HepG2 (cell line): ENCODE data around the gene HIF1AN. TPM values are rescaled to one million over a fixed set of nuclear protein-coding genes. Genes with fewer than 3 reads are reported as not detected.

Experiments
- ATAC-seq: fragments of 200-7000 bp; cut with Tn5 transposase; 3 replicates; pipeline ENCODE4 v1.9.1; 2020; ENCODE audit warnings: mild to moderate bottlenecking, moderate library complexity
- BruUV-seq: library from RNA; stranded (reverse); fragments of 400-500 nt; replicated peaks from 2 replicates; lab custom pipeline; 2021; lab: Mats Ljungman, UMichigan
- CTCF ChIA-PET: fragments of 300-600 bp; formaldehyde crosslinking; extraction: SDS; loops from one replicate; lab custom pipeline; 2021; ENCODE audit warnings: low total read pairs, inconsistent platforms, low intra/inter-chr PET ratio; lab: Yijun Ruan, JAX
- POLR2A ChIA-PET: fragments of 350-600 bp; sonication (Branson Sonifier 250); formaldehyde crosslinking; loops from one replicate; lab custom pipeline; 2020; ENCODE audit warnings: antibody characterized with exemption, inconsistent platforms; lab: Yijun Ruan, JAX
- DNase-seq: peaks from one replicate; pipeline ENCODE4 v3.0.0-alpha.2; 2015; ENCODE audit warnings: low spot score
- FAIRE-seq: peaks from 3 replicates; lab custom pipeline; 2011; peaks lifted over from hg19 to GRCh38; lab: Jason Lieb, UNC
- H2AFZ ChIP-seq: one replicate; pipeline ENCODE4 v1.6.1; 2011; ENCODE audit warnings: low read length, inconsistent platforms
- H3K27ac ChIP-seq: fragments of 300-600 bp; 3 replicates; pipeline ENCODE4 v1.8.0; 2011; ENCODE audit warnings: mixed run types, mild to moderate bottlenecking, mixed read lengths, low read length, inconsistent platforms; ENCODE audit not compliant: insufficient read depth; ENCODE audit errors: extremely low read length
- H3K27me3 ChIP-seq, 2 experiments: fragments of 200-600 bp in 1 of 2; 2 replicates in 1 of 2; 3 replicates in 1 of 2; pipeline versions ENCODE4 v1.6.0 to v1.8.0; 2011; ENCODE audit warnings: low read length in 2 of 2, mild to moderate bottlenecking in 2 of 2, moderate library complexity in 2 of 2, inconsistent platforms in 1 of 2; ENCODE audit not compliant: insufficient read depth in 2 of 2, control insufficient read depth in 1 of 2
- H3K36me3 ChIP-seq, 2 experiments: fragments of 200-600 bp in 1 of 2; replicated peaks in 1 of 2; 2 replicates in 1 of 2; 3 replicates in 1 of 2; pipeline versions ENCODE4 v1.5.1 to v1.8.0; 2011; ENCODE audit warnings: low read length in 2 of 2, inconsistent platforms in 1 of 2; ENCODE audit not compliant: insufficient read depth in 2 of 2, control insufficient read depth in 1 of 2
- H3K4me1 ChIP-seq: 2 replicates; pipeline ENCODE4 v1.5.1; 2012; ENCODE audit warnings: low read length, inconsistent platforms; ENCODE audit not compliant: insufficient read depth
- H3K4me2 ChIP-seq: 2 replicates; pipeline ENCODE4 v1.6.0; 2011; ENCODE audit warnings: low read depth, low read length, inconsistent platforms
- H3K4me3 ChIP-seq, 3 experiments: fragments of 200-600 bp in 1 of 3; sonication (generic), shearing (Covaris generic) in 1 of 3; replicated peaks in 1 of 3; 2 replicates each; pipeline ENCODE4 v1.5.1; 2011 to 2016; ENCODE audit warnings: low read length in 3 of 3, inconsistent platforms in 2 of 3, low read depth in 2 of 3, mild to moderate bottlenecking in 2 of 3, control low read depth in 1 of 3, mixed read lengths in 1 of 3; ENCODE audit not compliant: insufficient read depth in 1 of 3
- H3K79me2 ChIP-seq: one replicate; pipeline ENCODE4 v1.6.1; 2011; ENCODE audit warnings: low read length, inconsistent platforms; ENCODE audit not compliant: insufficient read depth
- H3K9ac ChIP-seq: 2 replicates; pipeline ENCODE4 v1.6.0; 2011; ENCODE audit warnings: mild to moderate bottlenecking, low read depth, low read length, inconsistent platforms; ENCODE audit not compliant: insufficient read depth
- H3K9me3 ChIP-seq: 2 replicates; pipeline ENCODE4 v1.5.1; 2012; ENCODE audit warnings: mild to moderate bottlenecking, low read length
- H4K20me1 ChIP-seq: 2 replicates; pipeline ENCODE4 v1.6.0; 2011; ENCODE audit warnings: inconsistent platforms, mild to moderate bottlenecking, low read length, moderate library complexity; ENCODE audit not compliant: insufficient read depth
- BHLHE40 ChIP-seq: IDR thresholded peaks from 2 replicates; pipeline ENCODE4 v1.6.1; 2011; ENCODE audit warnings: low read length, improper control_type of control experiment
- DMTF1 ChIP-seq: sonication (generic); formaldehyde crosslinking; IDR thresholded peaks from 2 replicates; pipeline ENCODE4 v1.4.0; 2020; ENCODE audit warnings: mild to moderate bottlenecking, missing genetic modification reagents
- NCOA5 ChIP-seq: sonication (generic); formaldehyde crosslinking; IDR thresholded peaks from 2 replicates; pipeline ENCODE4 v1.4.0; 2020; ENCODE audit warnings: missing genetic modification reagents
- WGBS: methylation state at CpG from one replicate; pipeline ENCODE4 v1.1.6; 2017; ENCODE audit warnings: low lambda C conversion rate; 5-methylcytosine and 5-hydroxymethylcytosine counted together
- in situ Hi-C: cut with HindIII; loops from 2 replicates; pipeline ENCODE4 v1.10.0; 2017; ENCODE audit warnings: low pct_unique_long_range_greater_than_20kb; ENCODE audit not compliant: extremely low pct_ligation_motif_present
- intact Hi-C: fragments of 100-400 bp; cut with micrococcal nuclease; formaldehyde crosslinking; loops from one replicate; pipeline ENCODE4 v1.10.0; 2022; ENCODE audit not compliant: unreplicated experiment
- polyA plus RNA-seq, 8 experiments: library from polyadenylated mRNA; depleted of rRNA in 3 of 8; stranded (reverse) in 7 of 8; unstranded in 1 of 8; fragments of >200 nt; fragmentation: Illumina TruSeq in 4 of 8; extraction: Trizol in 4 of 8; gene quantifications; 2 replicates each; pipeline versions ENCODE4 v1.2.1 to v1.2.3, GENCODE V29; 2011 to 2016; ENCODE audit warnings: low read depth in 4 of 8, missing spikeins in 1 of 8, mixed read lengths in 1 of 8; ENCODE audit not compliant: insufficient read depth in 1 of 8
- total RNA-seq, 5 experiments: library from RNA; depleted of rRNA; stranded (reverse); fragments of >200 nt; fragmentation: Illumina TruSeq; extraction: Trizol; gene quantifications; 2 replicates each; pipeline ENCODE4 v1.2.3, GENCODE V29; 2016; ENCODE audit warnings: low read depth in 1 of 5
- TF ChIP-seq, protein P1 (sequence below): sonication (generic); formaldehyde crosslinking; IDR thresholded peaks from 2 replicates; pipeline ENCODE4 v1.8.0; 2022; ENCODE audit warnings: mild to moderate bottlenecking, missing genetic modification reagents, borderline replicate concordance

HIF1AN gene
- total and polyA plus RNA-seq, 2 of the 13 experiments (the other 11 are each of a cell fraction or from before 2014, with no cell fraction given) = 8.6 to 10.7 TPM

- TF ChIP-seq, protein P1, sequence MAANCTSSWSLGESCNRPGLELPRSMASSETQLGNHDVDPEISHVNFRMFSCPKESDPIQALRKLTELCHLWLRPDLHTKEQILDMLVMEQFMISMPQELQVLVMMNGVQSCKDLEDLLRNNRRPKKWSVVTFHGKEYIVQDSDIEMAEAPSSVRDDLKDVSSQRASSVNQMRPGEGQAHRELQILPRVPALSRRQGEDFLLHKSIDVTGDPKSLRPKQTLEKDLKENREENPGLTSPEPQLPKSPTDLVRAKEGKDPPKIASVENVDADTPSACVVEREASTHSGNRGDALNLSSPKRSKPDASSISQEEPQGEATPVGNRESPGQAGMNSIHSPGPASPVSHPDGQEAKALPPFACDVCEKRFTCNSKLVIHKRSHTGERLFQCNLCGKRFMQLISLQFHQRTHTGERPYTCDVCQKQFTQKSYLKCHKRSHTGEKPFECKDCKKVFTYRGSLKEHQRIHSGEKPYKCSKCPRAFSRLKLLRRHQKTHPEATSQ (CRISPR knock-in tag) = 0 out of 2 replicates have a peak, but pooled peaks have one; percentile 45
- TF ChIP-seq, all 625 proteins: peak for 184
Observed at GRCh38 chr10:100535715-100536353, at the start of gene HIF1AN (continued).

DNA sequence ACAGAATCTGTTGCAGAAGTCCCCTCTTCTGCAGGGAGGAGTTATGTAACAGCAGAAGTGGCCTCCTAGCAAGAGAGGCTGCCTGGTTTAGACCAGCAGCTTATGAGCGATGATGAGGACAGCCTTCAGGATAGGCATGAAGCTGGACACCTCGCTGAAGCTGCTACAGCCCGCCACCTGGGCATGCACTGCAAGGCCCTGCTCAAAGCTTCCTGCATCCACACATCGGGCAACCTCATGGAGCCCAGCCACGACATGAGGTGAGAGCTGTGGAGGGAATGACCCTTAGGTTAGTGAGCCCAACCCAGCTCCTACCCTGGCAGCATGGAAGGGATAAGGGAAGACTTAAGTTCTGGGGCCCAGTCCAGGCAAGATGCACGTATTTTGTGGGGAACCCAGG, 48.2 kb upstream of the HIF1AN start:
- DNase-seq (no peak), ATAC-seq (no peak), FAIRE-seq (no peak)
- Histone ChIP-seq H3K36me3 (peaks cover 0 to 3% of the 10 kb centered on the region in 2 experiments; a peak in 1 of 5 replicates), H3K27me3 (no peaks in the 10 kb centered on the region), H3K4me2 (no peak overlapping the region), H3K27ac (no peak overlapping the region), H2AFZ (no peak overlapping the region), H3K4me1 (0 out of 2 replicates have a peak, but pooled peaks cover 4% of the 10 kb centered on the region), H3K79me2 (no peaks in the 10 kb centered on the region), H4K20me1 (no peaks in the 10 kb centered on the region), H3K9ac (no peak overlapping the region), H3K4me3 (no peak overlapping the region), H3K9me3 (no peaks in the 10 kb centered on the region)
- intact Hi-C loops (no loop called here), in situ Hi-C loops (no loop called here)
- 92% methylated on average over 2 of the region's 6 CpGs for WGBS
- POLR2A ChIA-PET = no interaction called here
- BruUV-seq = no TSS peak
- CTCF ChIA-PET = no interaction called here
- TF ChIP-seq DMTF1 (CRISPR knock-in tag) = no peak
- TF ChIP-seq NCOA5 (CRISPR knock-in tag) = no peak
- TF ChIP-seq BHLHE40 = no peak
